Cardiac muscle cell (in vitro differentiated cells and primary cell): ENCODE measurements around the gene SYCP3. TPM values are rescaled to one million over a fixed set of nuclear protein-coding genes. Genes with fewer than 3 reads are reported as not detected.

Experiments used
- DNase-seq, 2 donors: peaks; one replicate each; pipeline versions ENCODE4 v3.0.0 to v3.0.0-alpha.2; 2010 to 2017; ENCODE audit warnings: low read depth in 1 of 2, low spot score in 1 of 2
- H3K27ac ChIP-seq: fragments of 200-600 bp; sonication (generic); 2 replicates; pipeline ENCODE4 v1.5.1; 2016
- H3K27me3 ChIP-seq: fragments of 200-600 bp; sonication (generic); 2 replicates; pipeline ENCODE4 v1.6.0; 2016; ENCODE audit warnings: control low read depth
- H3K36me3 ChIP-seq: fragments of 200-600 bp; sonication (generic); 2 replicates; pipeline ENCODE4 v1.5.1; 2016; ENCODE audit warnings: control low read depth
- H3K4me1 ChIP-seq: fragments of 200-600 bp; sonication (generic); 2 replicates; pipeline ENCODE4 v1.8.1; 2017; ENCODE audit warnings: low read depth, mild to moderate bottlenecking, mixed run types
- H3K4me3 ChIP-seq: fragments of 200-600 bp; sonication (generic); 2 replicates; pipeline ENCODE4 v1.5.1; 2016; ENCODE audit warnings: mild to moderate bottlenecking
- H3K9me3 ChIP-seq: fragments of 200-600 bp; sonication (generic); 2 replicates; pipeline ENCODE4 v1.5.1; 2017; ENCODE audit warnings: low read depth, mild to moderate bottlenecking, control low read depth
- CTCF ChIP-seq: IDR thresholded peaks from 2 replicates; pipeline ENCODE4 v1.5.1; 2012; ENCODE audit warnings: low read depth, mild to moderate bottlenecking, low read length
- polyA plus RNA-seq: library from polyadenylated mRNA; unstranded; fragments of >200 nt; fragmentation: Nextera tagmentation; extraction: Ambion mirVana; gene quantifications from 2 replicates; pipeline ENCODE4 v1.2.1, GENCODE V29; 2016
- total RNA-seq: library from RNA; depleted of rRNA; stranded (reverse); fragments of >200 nt; gene quantifications from 2 replicates; pipeline ENCODE4 v1.2.3, GENCODE V29; 2016

Gene SYCP3
- total and polyA plus RNA-seq, 2 experiments from 2014 or later = 0.76 TPM; not detected in 1

- H3K27me3 ChIP-seq = no peaks in the 10 kb centered on the region
- no peak for TF ChIP-seq CTCF
Observed at GRCh38 chr12:101714877-101715444, 24.3 kb downstream of the SYCP3 start.

GRCh38 chr12:101713930-101714329 is 25.3 kb downstream of the SYCP3 start:
- Histone ChIP-seq H3K27me3 (no peaks in the 10 kb centered on the region), H3K4me3 (no peak overlapping the region), H3K27ac (no peak overlapping the region), H3K9me3 (no peaks in the 10 kb centered on the region), H3K4me1 (peaks cover 9% of the 10 kb centered on the region), H3K36me3 (no peaks in the 10 kb centered on the region)
- no peak for DNase-seq
- TF ChIP-seq CTCF = no peak

More at GRCh38 chr12:101714877-101715444, 24.3 kb downstream of the SYCP3 start:
- no peak for DNase-seq
- Histone ChIP-seq H3K4me3 (no peak overlapping the region), H3K4me1 (peaks cover 9% of the 10 kb centered on the region), H3K27ac (no peak overlapping the region), H3K36me3 (no peaks in the 10 kb centered on the region), H3K9me3 (no peaks in the 10 kb centered on the region)

- H3K9me3 ChIP-seq = no peaks in the 10 kb centered on the region
- peaks cover 9% of the 10 kb centered on the region for H3K4me1 ChIP-seq
- peak in 1 of 2 donors; percentile 53 for DNase-seq
- H3K36me3 ChIP-seq = no peaks in the 10 kb centered on the region
- H3K4me3 ChIP-seq = no peak overlapping the region
- H3K27ac ChIP-seq = peak overlapping the region; percentile 66
- TF ChIP-seq CTCF = no peak
- H3K27me3 ChIP-seq = no peaks in the 10 kb centered on the region
Observed at GRCh38 chr12:101713059-101713682, 26.1 kb downstream of the SYCP3 start.

GRCh38 chr12:101710288-101710687 is 29.0 kb downstream of the SYCP3 start:
- H3K4me3 ChIP-seq = no peak overlapping the region
- H3K27me3 ChIP-seq = no peaks in the 10 kb centered on the region
- peaks cover 9% of the 10 kb centered on the region for H3K4me1 ChIP-seq
- DNase-seq = no peak
- no peaks in the 10 kb centered on the region for H3K36me3 ChIP-seq
- H3K27ac ChIP-seq = no peak overlapping the region
- TF ChIP-seq CTCF = no peak
- no peaks in the 10 kb centered on the region for H3K9me3 ChIP-seq

GRCh38 chr12:101707131-101707782 is 32.0 kb downstream of the SYCP3 start:
- no peak for TF ChIP-seq CTCF
- Histone ChIP-seq H3K27ac (no peak overlapping the region), H3K9me3 (no peaks in the 10 kb centered on the region), H3K27me3 (no peaks in the 10 kb centered on the region), H3K4me1 (peaks cover 3% of the 10 kb centered on the region), H3K36me3 (no peaks in the 10 kb centered on the region), H3K4me3 (no peak overlapping the region)
- DNase-seq = peak in 1 of 2 donors; percentile 18
